Measurements from ENCODE around the gene FRMPD2. TPM values are rescaled to one million over a fixed set of nuclear protein-coding genes. Genes with fewer than 3 reads are reported as not detected.

FRMPD2 gene
- total RNA-seq, 1 experiment from 2014 or later = 0.30 TPM

- no peak for TF ChIP-seq SP1 (IDR thresholded peaks at IDR 0.05; ENCODE audit: low read depth)
- no peak for TF ChIP-seq MAX (IDR thresholded peaks at IDR 0.05)
- no peak for TF ChIP-seq RAD21 (IDR thresholded peaks at IDR 0.05; ENCODE audit: low read depth)
- no peak for TF ChIP-seq CBX3 (IDR thresholded peaks at IDR 0.05; ENCODE audit: low read depth)
- no peak for TF ChIP-seq SIN3A (IDR thresholded peaks at IDR 0.05; ENCODE audit: low read depth)
- no peak for TF ChIP-seq JUND (IDR thresholded peaks at IDR 0.05)
- no peak for TF ChIP-seq ZNF274 (IDR thresholded peaks at IDR 0.05; ENCODE audit: low read depth, low read length)
- TF ChIP-seq CTCF (IDR thresholded peaks at IDR 0.05 in 2 of 3, conservative IDR thresholded peaks at IDR 0.05 in 1 of 3; ENCODE audit: borderline replicate concordance in 1 of 3, insufficient read depth in 1 of 3, low read depth in 2 of 3, low read length in 2 of 3) = no peak
- TF ChIP-seq ATF3 (IDR thresholded peaks at IDR 0.05) = no peak
- no peak for TF ChIP-seq POLR2A (IDR thresholded peaks at IDR 0.05; ENCODE audit: borderline replicate concordance, extremely low read depth, insufficient read depth, insufficient read length)
These were observed 34.9 kb downstream of the FRMPD2 start (continued) for GRCh38 chr10:48239618-48240017.

- H3K9ac ChIP-seq (ENCODE audit: low read length) = no peak overlapping the region
- no peak overlapping the region for H3K4me2 ChIP-seq (ENCODE audit: low read length)
- CTCF ChIA-PET = no interaction called here
- RAD21 ChIA-PET (ENCODE audit: low non-redundant PET in 1 of 2, low total read pairs in 2 of 2, uncharacterized antibody in 2 of 2, unreplicated experiment in 2 of 2) = no interaction called here
- H3K79me2 ChIP-seq (ENCODE audit: insufficient read depth, low read length) = no peaks in the 10 kb centered on the region
- no peak overlapping the region for H3K4me3 ChIP-seq (replicated peaks in 1 of 2; ENCODE audit: low read depth in 1 of 2, low read length in 2 of 2)
- H3K36me3 ChIP-seq (ENCODE audit: control insufficient read depth in 1 of 2, insufficient read depth in 2 of 2, low read length in 2 of 2) = no peaks in the 10 kb centered on the region
- ATAC-seq (no peak), DNase-seq (ENCODE audit: low read depth, low spot score) (no peak)
- H3K27ac ChIP-seq (ENCODE audit: low read depth, low read length) = no peak overlapping the region
- no peaks in the 10 kb centered on the region for H3K9me2 ChIP-seq (ENCODE audit: insufficient read depth)
- BruUV-seq (replicated peaks) = no TSS peak
- H3K4me1 ChIP-seq (ENCODE audit: control insufficient read depth in 1 of 2, insufficient read depth in 2 of 2, low read length in 2 of 2) = no peaks in the 10 kb centered on the region
- H3K9me3 ChIP-seq (ENCODE audit: control insufficient read depth in 1 of 2, insufficient read depth in 1 of 2, low read depth in 1 of 2, low read length in 2 of 2) = no peaks in the 10 kb centered on the region
- no peak overlapping the region for H2AFZ ChIP-seq (ENCODE audit: low read depth, low read length, poor library complexity, severe bottlenecking)
- H3K27me3 ChIP-seq (ENCODE audit: insufficient read depth, low read length) = no peaks in the 10 kb centered on the region
- TF ChIP-seq YY1 (IDR thresholded peaks at IDR 0.05; ENCODE audit: extremely low read depth, insufficient replicate concordance, low read depth, low read length) = no peak
- no peak for TF ChIP-seq CBX3 (IDR thresholded peaks at IDR 0.05; ENCODE audit: low read depth)
- no peak for TF ChIP-seq JUND (IDR thresholded peaks at IDR 0.05)
- TF ChIP-seq MAX (IDR thresholded peaks at IDR 0.05) = no peak
- no peak for TF ChIP-seq SIN3A (IDR thresholded peaks at IDR 0.05; ENCODE audit: low read depth)
- TF ChIP-seq SRF (IDR thresholded peaks at IDR 0.05; ENCODE audit: low read depth) = no peak
- no peak for TF ChIP-seq RAD21 (IDR thresholded peaks at IDR 0.05; ENCODE audit: low read depth)
- TF ChIP-seq CTCF (IDR thresholded peaks at IDR 0.05 in 2 of 3, conservative IDR thresholded peaks at IDR 0.05 in 1 of 3; ENCODE audit: borderline replicate concordance in 1 of 3, insufficient read depth in 1 of 3, low read depth in 2 of 3, low read length in 2 of 3) = no peak
- TF ChIP-seq TCF7L2 (IDR thresholded peaks at IDR 0.05; ENCODE audit: borderline replicate concordance, extremely low read depth, insufficient read depth, insufficient read length) = no peak
- no peak for TF ChIP-seq FOSL1 (IDR thresholded peaks at IDR 0.05; ENCODE audit: low read depth)
- intact Hi-C loops (cut with micrococcal nuclease) = no loop called here
- POLR2A ChIA-PET = no interaction called here
- no peaks in the 10 kb centered on the region for H4K20me1 ChIP-seq (ENCODE audit: insufficient read depth)
These were observed 35.5 kb downstream of the FRMPD2 start for GRCh38 chr10:48238826-48239520.
